NCI-H345 (cell line): ENCODE measurements around the gene PRKN.

Experiments
- DNase-seq: peaks from one replicate; lab custom pipeline; 2025; lab: John Stamatoyannopoulos, UW

Gene PRKN

GRCh38 chr6:161303628-161304340 is 1423.8 kb downstream of the PRKN start:
- no peak for DNase-seq

- no peak for DNase-seq
These were observed 1424.6 kb downstream of the PRKN start for GRCh38 chr6:161302949-161303348.

- DNase-seq = no peak
These were observed 1426.2 kb downstream of the PRKN start for GRCh38 chr6:161301338-161301737.

GRCh38 chr6:161300823-161301222 is 1426.7 kb downstream of the PRKN start:
- DNase-seq = no peak

GRCh38 chr6:161299726-161300125 is 1427.8 kb downstream of the PRKN start:
- no peak for DNase-seq
